HCT116 (cell line): Measurements from ENCODE around the gene SLC25A22.

Source experiments
- EZH2 ChIP-seq: fragments of 200-600 bp; sonication (generic); IDR thresholded peaks from 2 replicates; pipeline ENCODE4 v1.6.1; 2017; ENCODE audit warnings: antibody characterized with exemption, mixed run types
- POLR2A ChIP-seq: IDR thresholded peaks from 2 replicates; pipeline ENCODE4 v1.7.0; 2011; ENCODE audit warnings: borderline replicate concordance; ENCODE audit not compliant: insufficient read depth, insufficient read length; ENCODE audit errors: extremely low read depth
- RAD21 ChIP-seq: IDR thresholded peaks from 2 replicates; pipeline ENCODE4 v1.6.1; 2012; ENCODE audit warnings: low read depth, mild to moderate bottlenecking
- ZFX ChIP-seq: fragments of 450-650 bp; IDR thresholded peaks from 2 replicates; pipeline ENCODE4 v1.6.1; 2017
- TF ChIP-seq, protein P1 (sequence below), 3 experiments: fragments of 200-600 bp in 1 of 3; sonication (generic) in 1 of 3; IDR thresholded peaks in 2 of 3; conservative IDR thresholded peaks in 1 of 3; 2 replicates each; pipeline ENCODE4 v1.5.1; 2012 to 2017; ENCODE audit warnings: low read depth in 2 of 3, low read length in 2 of 3, antibody characterized with exemption in 1 of 3, borderline replicate concordance in 1 of 3, control low read depth in 1 of 3, mild to moderate bottlenecking in 1 of 3, mixed read lengths in 1 of 3, mixed run types in 1 of 3, moderate library complexity in 1 of 3; ENCODE audit not compliant: insufficient read depth in 1 of 3

GRCh38 chr11:802693-803466 is 4.8 kb upstream of the SLC25A22 start:
- TF ChIP-seq, protein P1, sequence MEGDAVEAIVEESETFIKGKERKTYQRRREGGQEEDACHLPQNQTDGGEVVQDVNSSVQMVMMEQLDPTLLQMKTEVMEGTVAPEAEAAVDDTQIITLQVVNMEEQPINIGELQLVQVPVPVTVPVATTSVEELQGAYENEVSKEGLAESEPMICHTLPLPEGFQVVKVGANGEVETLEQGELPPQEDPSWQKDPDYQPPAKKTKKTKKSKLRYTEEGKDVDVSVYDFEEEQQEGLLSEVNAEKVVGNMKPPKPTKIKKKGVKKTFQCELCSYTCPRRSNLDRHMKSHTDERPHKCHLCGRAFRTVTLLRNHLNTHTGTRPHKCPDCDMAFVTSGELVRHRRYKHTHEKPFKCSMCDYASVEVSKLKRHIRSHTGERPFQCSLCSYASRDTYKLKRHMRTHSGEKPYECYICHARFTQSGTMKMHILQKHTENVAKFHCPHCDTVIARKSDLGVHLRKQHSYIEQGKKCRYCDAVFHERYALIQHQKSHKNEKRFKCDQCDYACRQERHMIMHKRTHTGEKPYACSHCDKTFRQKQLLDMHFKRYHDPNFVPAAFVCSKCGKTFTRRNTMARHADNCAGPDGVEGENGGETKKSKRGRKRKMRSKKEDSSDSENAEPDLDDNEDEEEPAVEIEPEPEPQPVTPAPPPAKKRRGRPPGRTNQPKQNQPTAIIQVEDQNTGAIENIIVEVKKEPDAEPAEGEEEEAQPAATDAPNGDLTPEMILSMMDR (IDR thresholded peaks at IDR 0.05 in 2 of 3, conservative IDR thresholded peaks at IDR 0.05 in 1 of 3; ENCODE audit: borderline replicate concordance in 1 of 3, insufficient read depth in 1 of 3, low read depth in 2 of 3, low read length in 2 of 3) = no peak
- TF ChIP-seq RAD21 (no peak), POLR2A (no peak), ZFX (no peak), EZH2 (no peak)
